ENCODE results near the gene VWF. TPM values are rescaled to one million over a fixed set of nuclear protein-coding genes. Genes with fewer than 3 reads are reported as not detected.

Gene VWF
- total RNA-seq, 2 donors from 2014 or later: 189 to 331 TPM

GRCh38 chr12:5923043-5923605 lies 201.3 kb downstream of the VWF start:
- peak; percentile 36 for DNase-seq (ENCODE audit: low spot score)
- TF ChIP-seq CTCF (IDR thresholded peaks at IDR 0.05): no peak
- H3K27me3 ChIP-seq: no peaks in the 10 kb centered on the region
- no peaks in the 10 kb centered on the region for H3K9me3 ChIP-seq
- no peak overlapping the region for H3K4me3 ChIP-seq
- no peak overlapping the region for H3K27ac ChIP-seq
- H3K4me1 ChIP-seq: no peaks in the 10 kb centered on the region
- H3K36me3 ChIP-seq: no peaks in the 10 kb centered on the region

- no peaks in the 10 kb centered on the region for H3K27me3 ChIP-seq
- no peaks in the 10 kb centered on the region for H3K9me3 ChIP-seq
- peak; percentile 30 for DNase-seq (ENCODE audit: low spot score)
- TF ChIP-seq CTCF (IDR thresholded peaks at IDR 0.05): no peak
- no peak overlapping the region for H3K4me3 ChIP-seq
- no peaks in the 10 kb centered on the region for H3K36me3 ChIP-seq
- H3K4me1 ChIP-seq: no peaks in the 10 kb centered on the region
- H3K27ac ChIP-seq: no peak overlapping the region
These were observed 202.2 kb downstream of the VWF start for GRCh38 chr12:5921966-5922899.

DNA sequence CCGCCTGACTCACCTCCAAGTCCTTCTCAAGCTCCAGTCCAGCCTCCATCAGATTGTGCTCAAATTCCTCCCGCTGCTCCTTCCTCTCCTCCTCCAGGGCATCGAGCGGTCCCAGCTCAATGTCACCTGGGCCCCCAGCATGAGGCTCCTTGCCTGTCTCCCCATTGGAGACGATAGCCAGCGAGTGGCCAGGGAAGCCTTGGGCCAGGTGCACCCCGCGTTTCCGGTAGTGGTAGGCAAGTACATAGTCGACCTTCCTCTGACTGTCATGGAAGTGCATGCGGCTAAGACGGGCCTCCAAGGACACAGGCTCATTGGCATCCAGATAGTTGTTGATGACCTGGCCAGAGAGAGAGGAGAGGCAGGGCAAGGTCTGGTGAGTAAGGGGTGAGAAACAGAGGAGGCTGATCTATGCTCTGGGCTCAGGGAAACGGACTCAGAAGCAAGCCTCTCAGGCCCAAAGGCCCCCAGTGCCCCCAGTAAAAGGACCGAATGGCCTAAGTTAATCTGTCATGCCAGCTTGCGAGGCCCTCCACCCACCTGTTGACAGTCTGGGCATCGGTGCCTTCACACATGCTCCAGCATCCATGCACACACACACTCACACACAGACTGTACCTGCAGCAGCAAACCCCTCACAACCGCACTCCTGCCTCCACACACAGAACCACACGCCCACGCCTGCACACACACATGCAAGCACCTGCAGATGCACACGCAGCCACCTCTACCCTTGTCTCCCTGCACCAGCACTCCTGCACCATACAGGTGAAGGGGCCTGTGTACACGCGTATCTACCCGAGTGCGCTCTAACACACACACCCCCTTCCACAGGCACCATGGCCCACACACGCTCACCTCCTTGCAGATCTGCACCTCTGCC lies 203.2 kb downstream of the VWF start:
- H3K4me1 ChIP-seq: no peaks in the 10 kb centered on the region
- no peak overlapping the region for H3K4me3 ChIP-seq
- no peak for TF ChIP-seq CTCF (IDR thresholded peaks at IDR 0.05)
- DNase-seq (ENCODE audit: low spot score): peak; percentile 32
- H3K27me3 ChIP-seq: no peaks in the 10 kb centered on the region
- H3K9me3 ChIP-seq: no peaks in the 10 kb centered on the region
- H3K27ac ChIP-seq: no peak overlapping the region
- H3K36me3 ChIP-seq: no peaks in the 10 kb centered on the region

DNA sequence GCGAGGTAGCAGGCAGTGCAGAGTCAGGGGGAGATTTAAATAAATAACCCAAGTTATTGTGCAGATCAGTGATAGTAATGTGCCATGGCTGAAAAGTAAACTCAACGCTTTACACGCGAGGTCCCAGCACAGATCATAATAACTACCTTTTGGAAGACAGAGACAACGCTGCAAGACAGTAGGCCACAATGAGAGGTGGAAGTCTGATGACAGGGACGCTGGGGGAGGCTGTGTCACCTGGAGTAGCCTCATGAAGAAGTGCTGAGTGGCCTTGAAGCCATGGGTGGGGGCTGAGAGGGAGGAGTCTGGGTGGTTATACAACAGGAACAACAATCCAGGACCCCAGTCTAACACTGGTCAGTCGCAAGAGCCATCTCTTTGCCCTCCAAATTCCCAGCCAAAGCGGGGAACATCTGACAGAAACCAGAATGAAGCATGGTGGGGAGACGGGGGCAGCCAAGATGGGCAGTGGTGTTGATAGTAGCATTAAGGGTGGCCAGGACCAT lies 207.6 kb downstream of the VWF start:
- no peak overlapping the region for H3K4me3 ChIP-seq
- no peak overlapping the region for H3K27ac ChIP-seq
- no peak for TF ChIP-seq CTCF (IDR thresholded peaks at IDR 0.05)
- H3K9me3 ChIP-seq: no peaks in the 10 kb centered on the region
- no peaks in the 10 kb centered on the region for H3K27me3 ChIP-seq
- no peak for DNase-seq (ENCODE audit: low spot score)
- no peaks in the 10 kb centered on the region for H3K36me3 ChIP-seq
- no peaks in the 10 kb centered on the region for H3K4me1 ChIP-seq

GRCh38 chr12:5915511-5915910 lies 209.0 kb downstream of the VWF start:
- no peak for DNase-seq (ENCODE audit: low spot score)
- H3K9me3 ChIP-seq: no peaks in the 10 kb centered on the region
- TF ChIP-seq CTCF (IDR thresholded peaks at IDR 0.05): no peak

More at GRCh38 chr12:5915511-5915910, 209.0 kb downstream of the VWF start:
- Histone ChIP-seq H3K27ac (no peak overlapping the region), H3K4me1 (no peaks in the 10 kb centered on the region), H3K27me3 (no peaks in the 10 kb centered on the region), H3K4me3 (no peak overlapping the region), H3K36me3 (no peaks in the 10 kb centered on the region)
